ENCODE data around the gene SLC2A9.
"Not testable (repeated sequence)": the region's sequence is repeated elsewhere in the genome, so short reads cannot be mapped to it uniquely, and the experiment has no call there.

SLC2A9 gene

DNA sequence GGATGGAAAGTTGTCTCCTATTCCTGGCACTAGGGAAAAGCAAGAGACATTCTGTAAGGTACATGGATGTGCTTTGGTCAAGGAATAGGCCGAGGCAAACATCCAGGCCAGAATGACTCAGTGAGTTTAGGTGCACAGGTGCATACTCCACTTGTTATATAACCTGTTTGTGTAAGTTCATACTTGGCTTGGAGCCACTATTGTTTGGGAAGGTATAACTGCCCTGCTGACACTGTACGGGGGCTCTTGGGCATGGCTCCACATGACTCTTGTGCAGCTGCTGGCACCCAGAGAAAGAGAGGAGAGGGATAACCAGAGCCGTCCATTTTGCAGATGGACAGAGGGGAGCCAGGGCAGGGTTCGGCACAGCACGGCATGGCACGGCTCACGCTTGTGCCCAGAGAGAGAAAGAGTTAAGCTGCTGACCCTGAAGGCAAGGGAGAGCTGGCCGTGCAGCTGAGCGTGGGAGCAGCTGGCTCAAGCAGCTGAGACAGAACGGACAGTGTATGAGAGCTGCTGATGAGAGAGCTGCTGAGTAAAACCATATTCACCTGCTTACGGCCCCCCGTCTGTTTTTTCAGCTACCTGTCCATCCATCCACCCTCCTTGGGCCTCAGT is 98.0 kb downstream of the SLC2A9 start:
- no peak for DNase-seq

DNA sequence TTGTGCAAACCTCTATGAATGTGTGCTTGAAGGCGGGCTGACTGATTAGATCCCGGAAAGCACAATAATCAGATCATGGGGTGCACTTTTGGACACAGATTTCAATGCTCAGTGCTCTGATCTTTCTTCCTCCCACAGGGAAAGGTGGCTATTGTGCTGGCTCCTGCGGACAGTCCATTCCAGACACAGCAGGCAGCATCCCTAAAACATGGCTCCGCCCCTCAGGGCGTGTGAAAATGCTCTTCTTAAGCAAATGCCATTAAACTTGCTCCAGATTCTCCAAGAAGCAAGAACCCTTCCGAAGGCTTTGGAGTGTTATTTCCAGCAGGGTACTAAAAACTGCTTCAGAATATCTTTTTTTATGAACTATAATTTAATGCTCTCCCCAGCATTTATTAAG is 100.0 kb downstream of the SLC2A9 start:
- DNase-seq, result no peak

DNA sequence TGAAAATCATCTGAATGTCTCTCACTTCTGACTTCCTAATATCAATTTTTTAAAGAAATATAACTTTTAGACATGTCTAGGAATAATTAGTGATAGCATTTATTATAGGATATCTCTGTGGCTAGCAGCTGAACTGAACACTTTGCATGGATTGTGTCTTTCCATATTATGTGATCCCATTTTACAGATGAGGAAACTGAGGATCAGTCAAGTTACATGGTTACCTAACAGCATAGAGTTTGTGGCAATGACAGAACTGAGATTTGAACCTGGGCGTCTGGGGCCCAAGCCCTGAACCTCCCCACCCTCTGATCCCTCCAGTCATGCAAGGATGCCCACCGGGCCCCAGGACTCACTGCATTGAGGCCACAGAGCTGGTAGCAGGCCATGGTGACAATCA is 101.3 kb downstream of the SLC2A9 start:
- DNase-seq, result no peak

DNA sequence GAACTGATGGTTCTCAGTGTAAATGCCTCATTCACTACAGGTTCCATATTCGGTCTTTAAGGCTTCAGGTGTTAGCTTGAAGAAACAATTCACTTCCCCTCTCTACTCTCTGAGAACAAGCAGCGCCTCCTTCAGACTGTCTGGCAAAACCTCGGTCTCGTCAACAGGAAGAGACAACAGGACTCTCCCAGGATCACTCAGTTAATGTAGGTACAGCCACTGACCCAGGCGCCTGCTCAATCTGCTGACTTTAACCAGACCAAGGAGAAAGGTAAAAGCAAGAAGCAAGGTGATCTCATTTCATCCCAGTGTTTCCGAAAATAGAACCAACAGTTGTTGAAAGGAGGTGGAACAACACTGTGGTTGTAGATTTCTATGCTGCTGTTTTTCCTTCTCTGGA is 102.2 kb downstream of the SLC2A9 start:
- DNase-seq, result no peak

DNA sequence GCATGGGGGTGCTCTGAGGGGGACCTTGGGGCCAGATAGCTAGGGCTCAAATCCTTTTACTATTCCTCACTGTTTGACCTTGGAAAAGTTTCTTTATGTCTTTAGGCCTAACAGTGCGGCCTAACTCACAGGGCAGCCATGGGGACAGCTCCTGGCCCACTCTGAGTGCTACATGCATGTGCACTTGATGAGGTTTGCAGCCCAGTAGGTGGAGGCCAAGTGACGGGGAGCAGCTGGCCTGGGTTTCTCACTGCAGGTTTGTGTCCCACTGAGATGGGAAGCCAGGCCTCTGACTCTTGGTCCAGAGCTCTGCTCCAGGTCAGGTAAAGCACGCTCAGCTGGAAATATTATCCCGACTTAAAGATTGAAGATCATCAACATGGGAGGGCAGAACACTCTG is 102.8 kb downstream of the SLC2A9 start:
- no peak for DNase-seq

DNA sequence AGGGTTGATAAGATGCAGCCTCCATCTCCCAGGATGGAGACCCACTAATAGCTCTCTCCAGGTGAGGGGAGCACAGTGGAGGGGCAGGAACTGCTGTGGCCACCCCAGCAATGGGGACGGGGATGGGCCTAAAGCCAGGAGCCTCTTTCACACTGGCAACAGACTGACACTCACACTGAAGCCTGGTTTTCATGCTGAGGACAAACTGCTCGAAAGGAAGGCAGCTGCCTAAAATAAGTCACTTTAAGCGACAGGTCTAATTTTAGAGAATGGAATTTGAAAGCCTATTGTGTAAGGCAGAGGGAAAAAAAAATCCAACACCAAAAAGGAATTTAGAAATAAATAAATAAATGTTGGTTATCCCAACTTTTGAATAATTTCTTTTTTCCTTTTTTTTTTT is 104.4 kb downstream of the SLC2A9 start:
- no peak for DNase-seq

DNA sequence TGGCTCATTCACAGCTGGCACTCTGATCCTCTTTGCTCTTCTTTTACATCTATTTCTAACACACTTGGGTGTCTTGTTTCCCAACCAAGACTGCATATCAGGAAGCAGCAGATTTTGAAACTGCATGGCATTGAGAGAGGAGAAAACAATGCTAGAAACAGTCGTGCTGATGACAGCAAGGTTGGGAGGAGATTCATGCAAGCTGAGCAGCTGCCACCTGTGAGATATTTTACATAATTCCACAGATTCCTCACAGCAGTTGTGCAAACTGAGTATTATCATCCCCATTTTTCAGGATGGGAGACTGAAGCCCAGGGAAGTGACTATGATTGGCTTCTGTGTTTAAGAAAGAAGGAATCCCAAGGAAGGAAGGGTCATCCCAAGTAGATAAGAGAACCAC is 105.0 kb downstream of the SLC2A9 start:
- no peak for DNase-seq

DNA sequence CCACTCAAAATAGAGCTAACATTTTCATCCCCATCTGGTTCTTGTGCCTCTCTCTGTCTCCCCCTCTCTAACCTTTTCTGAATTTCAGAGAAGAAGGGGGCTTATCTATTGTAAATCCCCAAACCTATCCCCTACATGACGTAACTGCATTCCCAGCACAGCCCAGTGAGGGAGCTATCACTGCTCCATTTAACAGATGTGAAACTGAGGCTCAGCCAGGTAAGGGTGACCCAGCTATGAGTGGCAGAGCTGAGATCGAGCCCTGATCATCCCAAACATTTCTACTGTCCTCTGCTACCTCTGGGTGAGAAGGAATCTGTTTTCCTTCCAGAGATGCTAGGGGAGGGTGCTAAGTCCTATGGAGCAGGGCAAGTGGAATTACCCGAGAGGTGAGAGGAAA is 107.5 kb downstream of the SLC2A9 start:
- no peak for DNase-seq

DNA sequence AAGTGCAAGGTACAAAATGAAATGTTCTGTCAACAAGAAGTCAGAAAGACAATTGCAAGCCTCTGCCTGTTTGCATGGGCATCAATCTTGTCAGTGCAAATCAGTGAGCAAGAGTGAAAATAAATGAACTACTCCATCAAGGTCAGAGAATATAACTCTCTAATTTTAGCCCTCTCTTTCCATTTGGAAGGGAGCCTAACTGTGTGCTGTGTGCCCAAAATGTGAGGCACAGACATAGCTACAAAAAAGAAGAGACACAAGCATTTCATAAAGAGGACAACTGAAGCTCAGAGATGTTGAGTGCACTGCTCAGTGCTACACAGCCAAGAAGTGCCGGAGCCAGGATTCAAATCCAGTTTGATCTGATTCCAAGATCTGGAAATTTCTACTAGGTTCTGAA is 114.3 kb downstream of the SLC2A9 start:
- DNase-seq, result no peak

DNA sequence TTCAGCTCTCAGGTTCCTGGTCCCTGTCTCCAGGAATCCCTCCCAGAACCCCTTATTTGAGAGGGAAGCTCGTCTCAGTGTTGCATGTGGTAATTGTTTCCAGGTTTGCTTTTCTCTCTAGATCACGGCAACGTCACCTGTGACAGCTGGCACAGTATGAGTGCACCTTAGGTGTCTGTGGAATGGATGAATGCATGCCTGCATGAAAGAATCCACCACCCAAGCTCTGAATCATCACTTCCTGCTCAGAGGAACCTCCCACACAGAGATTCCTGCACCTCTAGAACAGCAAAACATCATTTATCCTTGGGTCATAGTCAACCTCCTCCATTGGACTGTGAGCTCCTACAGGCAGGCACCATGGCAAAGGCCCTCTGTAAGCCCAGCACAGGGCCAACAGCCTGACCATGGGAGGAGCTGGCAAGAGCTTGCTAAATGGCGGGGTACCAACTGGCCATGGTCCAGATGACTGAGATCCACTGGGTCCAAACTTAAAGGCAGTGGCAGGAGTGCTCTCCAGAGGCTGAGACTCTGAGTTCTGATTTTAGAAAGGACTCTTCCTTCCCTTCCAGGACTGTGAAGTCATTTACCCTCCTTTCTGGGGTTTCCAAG is 116.2 kb downstream of the SLC2A9 start:
- DNase-seq, result no peak

DNA sequence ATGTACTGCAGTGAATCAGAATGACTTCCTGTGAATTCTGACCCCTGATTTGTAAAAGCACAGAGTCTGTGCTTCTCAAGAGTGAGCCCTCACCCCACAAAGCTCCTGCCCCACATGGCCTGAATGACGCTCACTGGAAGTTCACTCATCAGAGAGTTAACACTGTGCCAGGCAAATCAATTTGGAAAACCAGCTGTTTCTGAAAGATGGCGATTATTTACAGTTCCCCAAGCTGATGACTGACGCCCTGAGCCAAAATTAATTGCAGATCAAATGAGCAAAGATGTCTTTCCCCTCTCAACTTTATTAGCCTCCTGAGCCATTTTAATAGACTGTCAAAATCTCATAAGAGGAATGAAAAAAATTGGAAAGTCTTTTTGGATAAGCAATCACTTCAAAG is 118.0 kb downstream of the SLC2A9 start:
- no peak for DNase-seq

DNA sequence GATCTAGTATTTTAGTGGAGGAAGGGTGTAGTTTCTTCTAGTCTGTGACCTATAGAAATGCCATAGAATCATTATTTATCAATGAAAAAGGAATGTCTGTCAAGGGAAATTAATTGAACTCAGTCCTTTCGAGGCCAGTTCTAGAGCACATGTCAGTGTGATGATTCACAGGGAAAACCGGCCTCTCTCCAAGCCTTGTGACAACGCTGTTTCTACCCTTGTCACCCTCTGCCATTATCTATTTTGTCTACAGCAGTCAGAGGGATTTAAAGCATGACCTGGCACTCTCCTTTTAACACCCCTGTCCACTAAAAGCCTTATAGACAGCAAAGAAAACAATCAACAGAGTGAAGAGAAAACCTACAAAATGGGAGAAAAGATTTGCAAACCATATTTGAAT is 120.0 kb downstream of the SLC2A9 start:
- no peak for DNase-seq

DNA sequence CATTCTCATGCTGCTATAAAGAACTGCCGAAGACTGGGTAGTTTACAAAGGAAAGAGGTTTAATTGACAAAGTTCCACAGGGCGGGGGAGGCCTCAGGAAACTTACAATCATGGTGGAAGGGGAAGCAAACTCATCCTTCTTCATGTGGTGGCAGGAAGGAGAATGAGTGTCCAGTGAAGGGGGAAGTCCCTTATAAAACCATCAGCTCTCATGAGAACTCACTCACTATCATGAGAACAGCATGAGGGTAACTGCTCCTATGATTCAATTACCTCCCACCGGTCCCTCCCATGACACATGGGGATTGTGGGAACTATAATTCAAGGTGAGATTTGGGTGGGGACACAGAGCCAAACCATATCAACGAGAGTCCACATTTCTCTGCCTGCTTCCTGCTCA is 120.7 kb downstream of the SLC2A9 start:
- DNase-seq, result not testable (repeated sequence)

DNA sequence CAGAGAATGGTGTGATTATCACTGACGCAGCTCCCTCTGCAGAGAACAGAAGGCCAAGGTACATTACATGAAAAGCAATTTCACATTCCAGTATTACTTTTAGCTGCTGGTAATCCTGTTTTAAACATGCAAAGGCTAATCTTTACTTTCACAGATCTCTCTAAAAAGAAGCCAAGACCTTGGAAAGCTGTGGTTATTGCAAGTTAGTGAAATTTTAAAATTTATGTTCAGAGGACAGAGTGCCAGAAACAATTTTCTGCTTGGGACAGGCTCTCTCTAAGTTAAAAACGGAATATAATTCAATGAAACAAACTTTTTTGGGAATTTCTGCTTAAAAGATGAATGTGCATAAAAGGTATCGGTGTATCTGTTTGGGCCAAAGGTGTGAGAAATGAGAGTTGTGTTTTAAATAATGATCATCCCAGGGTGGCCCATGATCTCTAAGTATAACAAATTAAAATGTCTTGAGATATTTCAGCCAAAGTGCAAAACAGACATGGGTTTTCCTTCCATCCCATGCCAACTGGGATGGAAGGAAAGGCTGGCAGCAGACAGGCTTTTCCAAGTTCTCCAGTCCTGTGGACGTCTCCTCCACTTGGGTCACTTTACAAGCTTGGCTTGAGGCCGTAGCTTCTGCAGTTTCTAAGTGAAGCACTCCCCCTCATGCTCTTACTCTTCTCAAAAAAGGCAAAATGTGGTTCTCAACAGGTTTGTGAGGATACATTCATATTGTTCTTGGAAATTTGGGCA is 121.8 kb downstream of the SLC2A9 start:
- DNase-seq, result no peak

DNA sequence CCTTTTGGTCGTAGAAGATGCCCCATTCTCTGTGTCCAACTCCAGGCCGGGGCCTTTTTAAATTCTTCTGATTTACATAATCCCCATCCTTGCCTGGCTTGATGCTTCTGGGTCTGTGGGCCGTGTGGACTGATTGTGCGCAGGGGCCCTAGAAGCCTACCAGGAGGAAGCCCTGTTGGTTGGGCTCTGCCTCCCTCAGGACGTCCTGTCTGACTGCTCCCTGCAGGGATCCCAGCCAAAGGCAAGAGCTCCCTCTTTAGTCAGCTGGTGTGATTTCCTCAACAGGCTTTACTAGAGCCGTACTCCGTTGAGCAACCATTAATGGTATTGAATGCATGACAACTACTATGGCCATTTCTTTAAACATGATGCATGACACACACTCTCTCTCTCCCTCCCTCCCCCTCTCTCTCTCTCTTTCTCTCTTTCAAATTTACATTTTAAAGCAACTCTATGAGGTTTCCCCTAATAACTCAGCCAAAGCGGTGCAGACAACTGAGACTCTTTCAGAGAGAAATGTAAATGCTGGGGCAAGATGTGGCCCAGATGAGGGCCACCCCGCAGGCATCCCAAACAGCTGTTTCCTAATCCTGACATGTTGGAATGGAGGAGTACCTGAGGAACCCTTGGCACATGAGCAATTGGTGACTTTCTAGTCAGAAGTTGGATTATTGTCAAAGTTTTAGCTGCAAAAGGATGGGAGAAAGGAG is 122.5 kb downstream of the SLC2A9 start:
- DNase-seq, result no peak

DNA sequence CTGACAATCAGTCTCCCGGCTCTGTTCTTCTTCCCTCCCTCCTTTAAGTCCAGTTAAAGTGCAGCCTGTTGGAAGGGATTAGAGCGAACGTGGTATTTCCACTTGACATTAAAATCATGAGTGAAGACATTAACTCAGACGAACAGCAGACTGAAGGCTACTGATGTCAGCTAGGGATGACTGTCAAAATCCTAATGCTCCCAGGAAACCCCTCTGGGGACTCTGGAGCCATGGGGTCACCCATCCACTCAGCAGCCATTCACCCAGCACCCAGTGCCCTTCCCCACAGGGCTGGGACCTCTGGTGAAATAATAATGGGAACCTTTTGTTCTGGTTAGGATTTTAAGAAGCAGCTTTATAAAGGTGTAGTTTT is 126.0 kb downstream of the SLC2A9 start:
- DNase-seq, result no peak

DNA sequence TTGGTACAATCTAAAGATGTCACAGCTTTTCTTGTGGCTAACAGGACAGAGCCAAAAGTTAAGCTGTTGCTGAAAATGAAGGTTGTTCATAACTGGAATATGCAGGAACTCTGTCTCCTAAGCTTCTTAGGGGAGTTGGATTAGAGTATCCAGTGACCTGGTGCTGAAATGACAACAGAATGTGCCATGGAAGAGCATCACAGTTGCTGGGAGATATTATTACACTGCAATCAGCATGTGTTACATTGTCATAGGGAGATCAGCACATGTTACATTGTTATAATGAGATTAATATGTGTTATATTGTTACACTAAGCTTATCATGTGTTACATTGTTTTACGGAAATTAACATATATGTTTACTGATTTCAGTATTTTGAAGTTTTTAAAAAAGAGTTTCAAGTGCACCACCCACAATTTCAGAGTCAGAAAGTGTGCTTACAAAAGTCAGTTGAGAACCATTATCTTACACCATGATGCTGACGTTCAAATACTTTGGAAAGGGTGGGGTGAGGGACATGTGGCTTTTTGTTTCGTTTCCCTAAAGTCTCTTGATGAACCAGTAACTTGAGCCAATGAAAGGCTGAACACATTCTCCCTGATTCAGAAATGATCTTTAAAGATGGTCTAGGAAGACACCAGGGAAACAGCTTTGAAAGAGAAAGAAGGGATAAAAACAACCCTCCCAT is 126.5 kb downstream of the SLC2A9 start:
- no peak for DNase-seq

DNA sequence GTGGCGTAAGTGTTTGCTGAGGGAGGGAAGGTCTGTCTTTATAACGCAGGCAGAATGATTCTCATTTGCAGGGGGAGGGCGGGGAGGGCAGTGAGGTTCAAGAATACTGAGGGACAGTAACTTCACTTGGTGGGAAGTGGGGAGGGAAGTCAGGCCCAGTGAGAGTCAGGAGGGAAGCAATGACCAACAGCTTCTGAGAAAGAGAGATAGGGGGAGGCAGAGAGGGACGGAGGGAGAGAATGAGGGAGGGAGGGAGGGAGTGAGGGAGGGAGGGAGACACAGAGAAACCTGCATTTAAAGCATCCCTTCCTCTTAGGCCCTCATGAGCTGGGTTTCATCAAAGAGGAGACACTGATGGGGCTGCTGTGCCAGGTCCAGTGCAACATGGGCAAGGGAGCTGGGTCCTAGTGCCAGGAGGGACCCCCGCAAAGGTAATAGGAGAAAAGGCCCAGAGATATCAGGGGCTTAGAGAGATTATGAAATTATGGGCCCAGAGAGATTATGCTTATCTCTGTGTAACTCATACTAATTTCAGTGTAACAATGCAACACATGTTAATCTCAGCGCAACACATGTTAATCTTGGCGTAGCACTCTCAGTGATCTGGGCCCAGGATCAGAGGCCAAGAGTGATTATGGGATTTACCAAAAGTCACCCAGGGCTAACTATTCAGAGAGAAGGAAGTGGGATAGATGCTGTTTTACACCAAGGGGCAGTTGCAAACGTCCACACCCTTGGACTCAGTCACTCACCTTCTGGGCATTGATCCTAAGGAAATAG is 127.8 kb downstream of the SLC2A9 start:
- no peak for DNase-seq

DNA sequence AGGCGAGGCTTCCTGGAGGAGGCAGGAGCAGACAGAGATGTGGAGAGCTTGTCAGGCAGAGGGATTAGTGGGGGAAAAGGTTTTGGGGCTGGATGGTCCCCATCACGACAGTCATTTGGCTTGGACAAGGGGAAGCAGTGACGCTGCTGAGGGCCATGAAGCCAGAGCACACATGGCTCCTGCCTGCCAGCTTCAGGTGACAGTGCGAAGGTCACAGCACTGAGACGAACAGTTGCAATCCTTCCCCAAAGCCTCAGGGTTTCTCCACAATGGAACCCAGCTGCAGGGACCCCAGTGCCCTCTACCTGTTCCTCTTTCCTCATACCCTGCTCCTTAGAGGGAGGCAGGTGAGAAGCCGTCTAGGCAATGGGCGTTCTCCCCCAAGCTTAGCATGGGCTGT is 129.6 kb downstream of the SLC2A9 start:
- DNase-seq, result no peak

DNA sequence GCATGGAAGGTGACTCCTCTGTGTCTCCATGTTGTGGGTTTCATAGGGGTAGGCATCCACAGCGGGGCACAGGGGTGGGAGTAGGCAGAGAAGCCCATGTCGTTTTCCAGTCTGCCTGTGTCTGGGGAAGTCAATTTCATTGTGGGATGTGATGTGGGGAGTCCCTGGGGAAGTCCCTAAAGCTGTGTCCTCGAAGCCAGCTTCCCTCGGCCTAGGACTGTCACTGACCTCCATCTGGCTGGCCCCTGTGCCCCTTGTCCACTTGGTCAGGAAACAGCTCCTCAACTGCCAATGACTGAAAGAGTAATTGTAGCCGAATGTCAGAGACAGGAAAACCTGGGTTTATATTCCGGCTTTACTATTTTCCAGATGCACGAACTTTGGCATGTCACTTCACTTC is 130.2 kb downstream of the SLC2A9 start:
- no peak for DNase-seq

DNA sequence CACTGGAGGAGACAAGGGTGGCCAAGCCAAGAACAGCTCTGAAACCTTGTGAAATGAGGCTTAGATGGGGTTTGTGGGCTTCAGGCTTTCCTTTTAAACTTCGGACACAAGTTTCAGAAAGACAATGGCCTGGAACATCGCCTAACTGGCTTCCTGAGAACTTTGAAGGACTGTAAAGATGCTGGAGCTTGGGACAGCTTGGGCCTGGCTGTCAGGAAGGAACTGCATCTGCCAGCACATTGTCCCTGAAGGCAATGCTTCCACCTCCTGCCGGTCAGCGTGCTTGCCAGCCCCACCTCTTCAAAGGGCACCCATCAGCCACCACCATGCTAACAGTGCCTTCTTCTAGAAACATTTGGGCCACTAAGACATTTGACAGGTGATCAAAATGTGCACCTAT is 132.0 kb downstream of the SLC2A9 start:
- DNase-seq, result no peak

DNA sequence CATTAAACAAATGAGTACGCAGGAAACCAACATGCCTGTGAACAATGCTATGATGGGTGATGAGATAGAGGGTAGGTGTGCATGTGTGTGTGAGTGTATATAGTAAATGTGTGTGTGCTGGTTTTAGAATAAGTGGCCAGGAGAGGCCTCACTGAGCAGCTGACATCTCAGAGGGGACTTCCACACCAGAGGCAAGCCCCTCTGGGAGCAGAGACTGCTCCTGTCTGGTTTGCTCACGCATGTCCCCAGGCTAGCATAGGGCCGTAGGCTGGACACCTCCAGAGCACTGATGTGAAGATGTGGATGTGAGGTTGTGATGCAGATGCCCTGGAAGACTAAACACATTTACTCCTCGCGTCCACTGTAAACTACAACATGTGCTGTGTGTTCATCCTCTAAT is 135.3 kb downstream of the SLC2A9 start:
- DNase-seq, result no peak
